ENCODE measurements around the gene FGD6.

The FGD6 gene

DNA sequence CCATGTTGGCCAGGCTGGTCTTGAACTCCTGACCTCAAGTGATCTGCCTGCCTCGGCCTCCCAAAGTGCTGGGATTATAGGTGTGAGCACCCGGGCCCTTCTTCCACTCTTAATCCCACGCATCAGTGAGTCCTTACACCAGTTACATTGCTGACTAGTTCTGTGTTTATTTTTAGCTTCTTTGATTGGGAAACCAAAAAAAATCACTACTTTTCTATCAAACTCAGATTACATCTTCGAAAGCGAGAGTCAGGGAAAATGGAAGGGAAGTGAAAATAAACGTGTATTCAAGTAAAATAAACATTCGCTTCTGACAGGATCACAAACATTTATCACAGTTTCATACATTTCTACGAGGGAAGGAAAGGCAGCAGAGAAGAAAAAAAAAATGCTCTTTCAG, 32.2 kb downstream of the FGD6 start:
- no peak overlapping the region for H3K27ac ChIP-seq

GRCh38 chr12:95184121-95184520, 33.1 kb downstream of the FGD6 start:
- no peak for TF ChIP-seq CTCF (IDR thresholded peaks at IDR 0.05; ENCODE audit: low read depth, low read length)
- H3K9me3 ChIP-seq (ENCODE audit: severe bottlenecking) = no peaks in the 10 kb centered on the region
- no peak for DNase-seq
- H3K36me3 ChIP-seq = peaks cover 11% of the 10 kb centered on the region
- H3K27ac ChIP-seq = no peak overlapping the region
- no peak overlapping the region for H3K4me3 ChIP-seq (ENCODE audit: low read depth, low read length)
- H3K27me3 ChIP-seq (ENCODE audit: insufficient read depth, low read depth, severe bottlenecking) = no peaks in the 10 kb centered on the region

More for the DNA sequence above, 32.2 kb downstream of the FGD6 start:
- TF ChIP-seq CTCF (IDR thresholded peaks at IDR 0.05; ENCODE audit: low read depth, low read length) = no peak
- H3K27me3 ChIP-seq (ENCODE audit: insufficient read depth, low read depth, severe bottlenecking) = no peaks in the 10 kb centered on the region
- peaks cover 11% of the 10 kb centered on the region for H3K36me3 ChIP-seq
- no peak overlapping the region for H3K4me3 ChIP-seq (ENCODE audit: low read depth, low read length)
- no peaks in the 10 kb centered on the region for H3K9me3 ChIP-seq (ENCODE audit: severe bottlenecking)
- DNase-seq = no peak

DNA sequence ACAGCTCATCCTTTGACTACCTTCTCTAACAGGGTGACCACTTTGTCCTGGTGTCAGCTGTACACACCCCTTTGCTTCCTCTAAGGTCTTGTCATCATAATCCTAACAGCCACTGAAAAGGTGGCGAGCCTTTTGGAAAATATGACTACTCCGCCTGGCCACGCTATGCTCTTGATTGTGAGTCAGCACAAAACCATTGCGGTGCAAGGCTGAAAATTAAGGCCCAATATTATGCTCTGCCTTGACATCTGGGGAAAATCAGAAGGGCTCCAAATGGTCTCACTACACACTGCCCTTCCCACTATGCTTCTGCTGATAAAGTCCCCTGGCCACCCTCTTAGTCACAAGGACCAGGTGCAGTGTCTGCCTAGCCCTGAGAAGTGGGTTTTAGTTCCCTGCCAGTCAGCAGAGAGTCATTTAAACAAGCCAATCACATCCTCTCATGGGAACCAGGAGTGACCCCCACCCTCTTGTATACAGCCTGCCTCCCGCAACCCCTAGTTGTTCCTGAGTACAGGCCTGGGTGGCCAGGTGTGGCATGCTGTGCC, 34.3 kb downstream of the FGD6 start:
- H3K4me3 ChIP-seq (ENCODE audit: low read depth, low read length) = no peak overlapping the region
- H3K27ac ChIP-seq = no peak overlapping the region
- no peak for TF ChIP-seq CTCF (IDR thresholded peaks at IDR 0.05; ENCODE audit: low read depth, low read length)
- H3K36me3 ChIP-seq = peaks cover 11% of the 10 kb centered on the region
- no peaks in the 10 kb centered on the region for H3K9me3 ChIP-seq (ENCODE audit: severe bottlenecking)
- H3K27me3 ChIP-seq (ENCODE audit: insufficient read depth, low read depth, severe bottlenecking) = no peaks in the 10 kb centered on the region
- no peak for DNase-seq

- Histone ChIP-seq H3K4me3 (ENCODE audit: low read depth, low read length) (no peak overlapping the region), H3K9me3 (ENCODE audit: severe bottlenecking) (no peaks in the 10 kb centered on the region), H3K27ac (no peak overlapping the region), H3K36me3 (peaks cover 11% of the 10 kb centered on the region), H3K27me3 (ENCODE audit: insufficient read depth, low read depth, severe bottlenecking) (no peaks in the 10 kb centered on the region)
- no peak for DNase-seq
- no peak for TF ChIP-seq CTCF (IDR thresholded peaks at IDR 0.05; ENCODE audit: low read depth, low read length)
Measured at GRCh38 chr12:95181103-95181502, 36.2 kb downstream of the FGD6 start.

- Histone ChIP-seq H3K9me3 (ENCODE audit: severe bottlenecking) (no peaks in the 10 kb centered on the region), H3K27ac (no peak overlapping the region), H3K36me3 (peaks cover 5% of the 10 kb centered on the region; the same call in 1 of the 2 replicates), H3K4me3 (ENCODE audit: low read depth, low read length) (no peak overlapping the region), H3K27me3 (ENCODE audit: insufficient read depth, low read depth, severe bottlenecking) (no peaks in the 10 kb centered on the region)
- no peak for DNase-seq
- no peak for TF ChIP-seq CTCF (IDR thresholded peaks at IDR 0.05; ENCODE audit: low read depth, low read length)
Measured at GRCh38 chr12:95179011-95179410, 38.3 kb downstream of the FGD6 start.

DNA sequence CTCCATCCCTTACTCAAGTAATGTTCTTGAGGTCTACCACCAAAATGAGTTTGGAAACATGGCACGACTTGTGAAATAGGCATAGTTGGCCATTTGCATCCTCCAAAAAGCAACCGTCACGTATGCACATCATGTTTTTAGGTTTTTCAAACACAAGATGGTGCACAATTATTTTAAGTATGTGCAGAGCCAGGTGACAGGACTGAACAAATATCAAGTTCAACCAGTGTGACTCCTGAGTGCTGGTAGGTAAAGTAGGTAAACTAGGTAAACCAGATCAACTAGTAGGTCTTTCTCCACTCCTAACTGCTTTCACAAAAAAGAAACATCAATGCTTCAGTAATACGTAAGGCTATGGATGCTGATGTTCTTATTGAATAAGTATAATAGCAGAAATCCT, 39.1 kb downstream of the FGD6 start:
- Histone ChIP-seq H3K36me3 (peaks cover under 1% of the 10 kb centered on the region; the same call in 1 of the 2 replicates), H3K4me3 (ENCODE audit: low read depth, low read length) (no peak overlapping the region), H3K27ac (no peak overlapping the region), H3K27me3 (ENCODE audit: insufficient read depth, low read depth, severe bottlenecking) (no peaks in the 10 kb centered on the region), H3K9me3 (ENCODE audit: severe bottlenecking) (no peaks in the 10 kb centered on the region)
- no peak for TF ChIP-seq CTCF (IDR thresholded peaks at IDR 0.05; ENCODE audit: low read depth, low read length)
- DNase-seq = no peak

Measured in WERI-Rb-1 (cell line).